Mesendoderm (in vitro differentiated cells): ENCODE data around the gene ADGRV1.
"Not testable (repeated sequence)": the region's sequence is repeated elsewhere in the genome, so short reads cannot be mapped to it uniquely, and the experiment has no call there.

ENCODE experiments used
- DNase-seq: peaks from one replicate; pipeline ENCODE4 v3.0.0; 2013
- H2AK5ac ChIP-seq: 2 replicates; pipeline ENCODE4 v1.6.1; 2013; ENCODE audit warnings: low read length, inconsistent platforms
- H2BK120ac ChIP-seq: 2 replicates; pipeline ENCODE4 v1.6.1; 2013; ENCODE audit warnings: low read depth, mild to moderate bottlenecking, low read length, moderate library complexity, mixed read lengths
- H2BK15ac ChIP-seq: replicated peaks from 2 replicates; pipeline ENCODE4 v1.6.1; 2013; ENCODE audit warnings: low read depth, mild to moderate bottlenecking, moderate library complexity
- H2BK5ac ChIP-seq: 2 replicates; pipeline ENCODE4 v1.6.1; 2013; ENCODE audit warnings: low read length, inconsistent platforms
- H3K18ac ChIP-seq: 2 replicates; pipeline ENCODE4 v1.6.1; 2013; ENCODE audit warnings: mild to moderate bottlenecking, low read length, mixed read lengths
- H3K23ac ChIP-seq: one replicate; pipeline ENCODE4 v1.6.1; 2013; ENCODE audit warnings: low read length
- H3K27ac ChIP-seq: 2 replicates; pipeline ENCODE4 v1.5.1; 2013; ENCODE audit warnings: low read depth, mild to moderate bottlenecking, inconsistent platforms, low read length, moderate library complexity
- H3K27me3 ChIP-seq: 2 replicates; pipeline ENCODE4 v1.6.1; 2013; ENCODE audit warnings: low read length, control low read depth, mild to moderate bottlenecking, inconsistent platforms; ENCODE audit not compliant: insufficient read depth, poor library complexity
- H3K36me3 ChIP-seq: 2 replicates; pipeline ENCODE4 v1.6.1; 2013; ENCODE audit warnings: low read length, inconsistent platforms; ENCODE audit not compliant: control insufficient read depth, insufficient read depth
- H3K4ac ChIP-seq: one replicate; pipeline ENCODE4 v1.6.1; 2013; ENCODE audit warnings: low read depth, mild to moderate bottlenecking, low read length, moderate library complexity
- H3K4me1 ChIP-seq: 2 replicates; pipeline ENCODE4 v1.6.1; 2013; ENCODE audit warnings: low read depth, low read length, inconsistent platforms; ENCODE audit not compliant: control insufficient read depth
- H3K4me2 ChIP-seq: 2 replicates; pipeline ENCODE4 v1.6.1; 2013; ENCODE audit warnings: low read length
- H3K4me3 ChIP-seq: 2 replicates; pipeline ENCODE4 v1.5.1; 2013; ENCODE audit warnings: mild to moderate bottlenecking, low read length
- H3K56ac ChIP-seq: one replicate; pipeline ENCODE4 v1.6.1; 2013; ENCODE audit warnings: low read length
- H3K79me1 ChIP-seq: 2 replicates; pipeline ENCODE4 v1.6.1; 2013; ENCODE audit warnings: low read length, inconsistent platforms
- H3K79me2 ChIP-seq: 2 replicates; pipeline ENCODE4 v1.6.1; 2013; ENCODE audit warnings: mild to moderate bottlenecking, low read length; ENCODE audit not compliant: control insufficient read depth, insufficient read depth
- H3K9ac ChIP-seq: 2 replicates; pipeline ENCODE4 v1.6.1; 2013; ENCODE audit warnings: low read length, inconsistent platforms
- H4K5ac ChIP-seq: one replicate; pipeline ENCODE4 v1.6.1; 2013; ENCODE audit warnings: low read length
- H4K8ac ChIP-seq: one replicate; pipeline ENCODE4 v1.6.1; 2013; ENCODE audit warnings: low read depth, mild to moderate bottlenecking, control low read depth, low read length, moderate library complexity
- WGBS: extraction: QIAGEN DNeasy Blood & Tissue Kit; methylation state at CpG from one replicate; pipeline ENCODE4 v1.1.7; 2013; ENCODE audit warnings: low lambda C conversion rate, missing lambda C conversion rate; ENCODE audit not compliant: insufficient coverage; ENCODE audit errors: extremely low coverage; 5-methylcytosine and 5-hydroxymethylcytosine counted together

Gene ADGRV1

GRCh38 chr5:91048073-91048472 is 489.5 kb downstream of the ADGRV1 start:
- Histone ChIP-seq H4K8ac (no peak overlapping the region), H3K4me2 (no peak overlapping the region), H3K4me3 (no peak overlapping the region), H2BK15ac (no peak overlapping the region), H3K79me1 (no peaks in the 10 kb centered on the region), H3K23ac (no peak overlapping the region), H3K79me2 (no peaks in the 10 kb centered on the region), H3K4me1 (no peaks in the 10 kb centered on the region), H2BK5ac (no peak overlapping the region), H4K5ac (no peak overlapping the region), H3K56ac (no peak overlapping the region), H3K27me3 (no peaks in the 10 kb centered on the region), H3K36me3 (no peaks in the 10 kb centered on the region), H3K9ac (no peak overlapping the region), H3K4ac (no peak overlapping the region), H3K18ac (no peak overlapping the region), H3K27ac (no peak overlapping the region), H2AK5ac (no peak overlapping the region), H2BK120ac (no peak overlapping the region)
- no peak for DNase-seq

DNA sequence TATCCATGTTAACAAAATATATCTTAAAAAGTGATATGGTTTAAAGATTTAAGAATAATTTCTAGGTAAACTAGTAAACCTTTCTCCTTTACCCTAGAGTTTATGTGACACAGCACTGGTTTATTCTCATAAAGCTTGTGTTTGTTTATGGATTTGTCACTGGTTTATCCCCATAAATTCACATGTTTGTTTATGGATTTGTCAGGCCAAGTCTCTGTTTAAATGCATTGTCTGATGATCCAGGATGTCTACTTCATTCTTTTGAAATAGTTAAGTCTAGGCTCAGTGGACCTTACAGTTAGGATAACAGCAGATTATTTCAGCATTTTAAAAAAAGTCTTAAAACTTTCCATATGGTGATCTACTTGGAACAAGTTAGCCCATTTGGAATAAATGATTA is 490.5 kb downstream of the ADGRV1 start:
- Histone ChIP-seq H3K9ac (no peak overlapping the region), H3K4ac (no peak overlapping the region), H3K27ac (no peak overlapping the region), H3K79me2 (no peaks in the 10 kb centered on the region), H3K36me3 (no peaks in the 10 kb centered on the region), H3K4me1 (no peaks in the 10 kb centered on the region), H2BK120ac (no peak overlapping the region), H3K18ac (no peak overlapping the region), H3K79me1 (no peaks in the 10 kb centered on the region), H3K4me3 (no peak overlapping the region), H3K23ac (no peak overlapping the region), H4K5ac (no peak overlapping the region), H3K4me2 (no peak overlapping the region), H4K8ac (no peak overlapping the region), H2AK5ac (no peak overlapping the region), H2BK15ac (no peak overlapping the region), H3K56ac (no peak overlapping the region), H3K27me3 (no peaks in the 10 kb centered on the region), H2BK5ac (no peak overlapping the region)
- DNase-seq = no peak

DNA sequence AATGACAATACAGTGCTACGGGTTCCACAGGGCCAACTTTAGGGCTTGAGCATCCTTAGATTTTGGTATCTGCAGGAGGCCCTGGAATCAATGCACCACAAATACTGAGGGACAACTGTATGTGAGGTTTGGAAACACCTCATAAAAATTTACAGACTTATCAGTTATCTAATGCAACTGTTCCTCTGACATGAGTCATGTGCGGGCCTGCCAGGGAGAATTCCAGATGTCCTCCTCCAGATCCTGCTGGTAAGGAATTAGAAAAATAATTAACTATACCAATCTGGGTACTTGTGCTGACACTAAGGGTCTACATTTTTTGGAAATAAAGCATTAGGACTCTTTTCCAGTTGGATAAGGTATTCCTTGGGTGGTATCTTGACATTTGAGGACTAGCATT is 491.2 kb downstream of the ADGRV1 start:
- Histone ChIP-seq H3K79me2 (no peaks in the 10 kb centered on the region), H3K79me1 (no peaks in the 10 kb centered on the region), H2BK15ac (no peak overlapping the region), H4K5ac (no peak overlapping the region), H3K18ac (no peak overlapping the region), H3K23ac (no peak overlapping the region), H2AK5ac (no peak overlapping the region), H3K9ac (no peak overlapping the region), H3K4me3 (no peak overlapping the region), H3K36me3 (no peaks in the 10 kb centered on the region), H4K8ac (no peak overlapping the region), H3K27me3 (no peaks in the 10 kb centered on the region), H3K56ac (no peak overlapping the region), H3K27ac (no peak overlapping the region), H3K4me1 (no peaks in the 10 kb centered on the region), H2BK120ac (no peak overlapping the region), H2BK5ac (no peak overlapping the region), H3K4ac (no peak overlapping the region), H3K4me2 (no peak overlapping the region)
- no CpG with 5 or more reads among the region's 2 CpGs for WGBS
- DNase-seq = no peak

DNA sequence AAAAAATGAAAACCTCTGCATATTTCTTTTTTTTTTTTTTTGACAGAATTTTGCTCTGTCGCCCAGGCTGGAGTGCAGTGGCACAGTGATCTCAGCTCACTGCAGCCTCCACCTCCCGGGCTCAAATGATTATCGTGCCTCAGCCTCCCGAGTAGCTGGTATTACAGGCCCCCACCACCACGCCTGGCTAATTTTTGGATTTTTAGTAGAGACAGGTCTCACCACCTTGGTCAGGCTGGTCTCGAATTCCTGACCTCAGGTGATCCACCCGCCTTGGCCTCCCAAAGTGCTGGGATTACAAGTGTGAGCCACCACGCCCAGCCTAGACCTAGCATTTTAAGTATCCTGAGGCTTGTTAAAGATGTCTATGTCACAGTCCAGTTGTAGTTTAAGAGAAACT is 493.8 kb downstream of the ADGRV1 start:
- H3K56ac ChIP-seq, H3K23ac ChIP-seq, H2BK120ac ChIP-seq, H3K18ac ChIP-seq, H3K9ac ChIP-seq, H3K4me1 ChIP-seq, H3K36me3 ChIP-seq, H3K4ac ChIP-seq, H3K4me3 ChIP-seq, H3K79me1 ChIP-seq, H3K27me3 ChIP-seq, H4K5ac ChIP-seq, H4K8ac ChIP-seq, H3K27ac ChIP-seq, H3K79me2 ChIP-seq, H2BK15ac ChIP-seq, H3K4me2 ChIP-seq, H2AK5ac ChIP-seq, H2BK5ac ChIP-seq, DNase-seq: not testable (repeated sequence)
- no CpG with 5 or more reads among the region's 8 CpGs for WGBS

DNA sequence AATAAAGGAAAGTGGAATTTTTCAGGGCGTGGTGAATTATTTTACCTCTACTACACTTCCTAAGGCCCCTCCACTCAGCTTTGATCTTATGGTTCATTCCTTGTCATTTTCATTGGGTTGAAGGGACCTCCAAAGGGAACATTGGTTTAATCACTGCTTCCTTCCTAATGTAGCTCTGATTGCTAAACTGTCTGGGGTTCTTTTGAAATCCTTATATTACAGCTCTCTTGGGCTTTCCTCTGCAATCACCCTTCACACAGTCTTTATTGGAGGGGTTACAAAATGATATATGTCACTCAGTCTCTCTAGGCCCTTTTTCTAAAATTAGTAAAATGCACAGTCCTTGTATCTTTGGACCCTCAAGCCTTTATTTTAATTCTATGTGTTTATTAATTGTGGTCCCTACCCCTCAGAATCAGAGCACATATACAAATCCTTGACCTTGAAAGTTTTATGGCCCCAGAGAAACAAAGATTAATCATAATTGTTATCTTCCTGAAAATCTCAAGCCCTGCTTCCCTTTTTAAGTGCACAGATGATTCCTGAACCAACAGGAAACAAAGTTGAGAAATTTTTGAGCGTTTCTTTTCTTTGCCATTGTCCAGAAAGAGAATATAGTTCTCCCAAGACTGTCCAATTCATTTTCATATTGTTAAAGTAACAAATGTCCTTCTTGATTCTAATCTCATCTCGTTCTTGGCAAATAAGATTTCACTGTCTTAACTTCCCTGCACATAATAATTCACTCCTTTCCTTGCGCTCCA is 494.6 kb downstream of the ADGRV1 start:
- no peak overlapping the region for H3K18ac ChIP-seq
- H3K4me2 ChIP-seq = no peak overlapping the region
- no peaks in the 10 kb centered on the region for H3K4me1 ChIP-seq
- no peak overlapping the region for H2BK5ac ChIP-seq
- H3K56ac ChIP-seq = no peak overlapping the region
- WGBS = no CpG with 5 or more reads among the region's 4 CpGs
- H3K4ac ChIP-seq = no peak overlapping the region
- H3K27ac ChIP-seq = no peak overlapping the region
- DNase-seq = no peak
- no peak overlapping the region for H3K4me3 ChIP-seq
- H3K9ac ChIP-seq = no peak overlapping the region
- H2BK15ac ChIP-seq = no peak overlapping the region
- no peaks in the 10 kb centered on the region for H3K27me3 ChIP-seq
- H4K5ac ChIP-seq = no peak overlapping the region
- no peaks in the 10 kb centered on the region for H3K79me1 ChIP-seq
- no peak overlapping the region for H2AK5ac ChIP-seq
- H3K36me3 ChIP-seq = no peaks in the 10 kb centered on the region
- H3K23ac ChIP-seq = no peak overlapping the region
- H2BK120ac ChIP-seq = no peak overlapping the region
- no peak overlapping the region for H4K8ac ChIP-seq
- H3K79me2 ChIP-seq = no peaks in the 10 kb centered on the region

GRCh38 chr5:91053741-91054025 is 495.1 kb downstream of the ADGRV1 start:
- H3K56ac ChIP-seq = no peak overlapping the region
- H3K18ac ChIP-seq = no peak overlapping the region
- H3K4me1 ChIP-seq = no peaks in the 10 kb centered on the region
- H3K79me1 ChIP-seq = no peaks in the 10 kb centered on the region
- H3K4ac ChIP-seq = no peak overlapping the region
- no peak overlapping the region for H3K27ac ChIP-seq
- H3K27me3 ChIP-seq = no peaks in the 10 kb centered on the region
- H2AK5ac ChIP-seq = no peak overlapping the region
- WGBS = no CpG with 5 or more reads among the region's 1 CpG
- no peak overlapping the region for H2BK120ac ChIP-seq
- H2BK15ac ChIP-seq = no peak overlapping the region
- DNase-seq = no peak
- H4K8ac ChIP-seq = no peak overlapping the region
- H3K36me3 ChIP-seq = no peaks in the 10 kb centered on the region
- H2BK5ac ChIP-seq = no peak overlapping the region
- H3K79me2 ChIP-seq = no peaks in the 10 kb centered on the region
- H3K9ac ChIP-seq = no peak overlapping the region
- H3K23ac ChIP-seq = no peak overlapping the region
- no peak overlapping the region for H4K5ac ChIP-seq
- no peak overlapping the region for H3K4me3 ChIP-seq
- no peak overlapping the region for H3K4me2 ChIP-seq
